ENCODE results near the gene THAP11.

THAP11 gene

GRCh38 chr16:67882374-67883145 is 40.4 kb downstream of the THAP11 start:
- Histone ChIP-seq H3K27ac (replicated peaks) (no peak overlapping the region), H3K27me3 (ENCODE audit: insufficient read depth, poor library complexity, severe bottlenecking) (no peaks in the 10 kb centered on the region), H3K4me3 (replicated peaks; ENCODE audit: insufficient read depth, low read length) (no peak overlapping the region)
- no peak for TF ChIP-seq POLR2AphosphoS5 (IDR thresholded peaks at IDR 0.05; ENCODE audit: low read depth)
- TF ChIP-seq SPI1 (IDR thresholded peaks at IDR 0.05; ENCODE audit: borderline replicate concordance, low read depth) = no peak
- TF ChIP-seq, protein P1, sequence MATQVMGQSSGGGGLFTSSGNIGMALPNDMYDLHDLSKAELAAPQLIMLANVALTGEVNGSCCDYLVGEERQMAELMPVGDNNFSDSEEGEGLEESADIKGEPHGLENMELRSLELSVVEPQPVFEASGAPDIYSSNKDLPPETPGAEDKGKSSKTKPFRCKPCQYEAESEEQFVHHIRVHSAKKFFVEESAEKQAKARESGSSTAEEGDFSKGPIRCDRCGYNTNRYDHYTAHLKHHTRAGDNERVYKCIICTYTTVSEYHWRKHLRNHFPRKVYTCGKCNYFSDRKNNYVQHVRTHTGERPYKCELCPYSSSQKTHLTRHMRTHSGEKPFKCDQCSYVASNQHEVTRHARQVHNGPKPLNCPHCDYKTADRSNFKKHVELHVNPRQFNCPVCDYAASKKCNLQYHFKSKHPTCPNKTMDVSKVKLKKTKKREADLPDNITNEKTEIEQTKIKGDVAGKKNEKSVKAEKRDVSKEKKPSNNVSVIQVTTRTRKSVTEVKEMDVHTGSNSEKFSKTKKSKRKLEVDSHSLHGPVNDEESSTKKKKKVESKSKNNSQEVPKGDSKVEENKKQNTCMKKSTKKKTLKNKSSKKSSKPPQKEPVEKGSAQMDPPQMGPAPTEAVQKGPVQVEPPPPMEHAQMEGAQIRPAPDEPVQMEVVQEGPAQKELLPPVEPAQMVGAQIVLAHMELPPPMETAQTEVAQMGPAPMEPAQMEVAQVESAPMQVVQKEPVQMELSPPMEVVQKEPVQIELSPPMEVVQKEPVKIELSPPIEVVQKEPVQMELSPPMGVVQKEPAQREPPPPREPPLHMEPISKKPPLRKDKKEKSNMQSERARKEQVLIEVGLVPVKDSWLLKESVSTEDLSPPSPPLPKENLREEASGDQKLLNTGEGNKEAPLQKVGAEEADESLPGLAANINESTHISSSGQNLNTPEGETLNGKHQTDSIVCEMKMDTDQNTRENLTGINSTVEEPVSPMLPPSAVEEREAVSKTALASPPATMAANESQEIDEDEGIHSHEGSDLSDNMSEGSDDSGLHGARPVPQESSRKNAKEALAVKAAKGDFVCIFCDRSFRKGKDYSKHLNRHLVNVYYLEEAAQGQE (IDR thresholded peaks at IDR 0.05; ENCODE audit: insufficient replicate concordance, low read depth) = no peak
- TF ChIP-seq GABPA (IDR thresholded peaks at IDR 0.05; ENCODE audit: low read depth) = no peak
- TF ChIP-seq CTCF (IDR thresholded peaks at IDR 0.05; ENCODE audit: insufficient read depth, low read length) = no peak
- DNase-seq (ENCODE audit: low read depth in 1 of 2, low spot score in 1 of 2) = no peak

- peak in 1 of 2 experiments; percentile 31 for DNase-seq (ENCODE audit: low read depth in 1 of 2, low spot score in 1 of 2)
- TF ChIP-seq, protein P1 (IDR thresholded peaks at IDR 0.05; ENCODE audit: insufficient replicate concordance, low read depth) = no peak
- TF ChIP-seq SPI1 (IDR thresholded peaks at IDR 0.05; ENCODE audit: borderline replicate concordance, low read depth) (no peak), CTCF (IDR thresholded peaks at IDR 0.05; ENCODE audit: insufficient read depth, low read length) (no peak), POLR2AphosphoS5 (IDR thresholded peaks at IDR 0.05; ENCODE audit: low read depth) (no peak), GABPA (IDR thresholded peaks at IDR 0.05; ENCODE audit: low read depth) (no peak)
- no peaks in the 10 kb centered on the region for H3K27me3 ChIP-seq (ENCODE audit: insufficient read depth, poor library complexity, severe bottlenecking)
- H3K27ac ChIP-seq (replicated peaks) = no peak overlapping the region
- no peak overlapping the region for H3K4me3 ChIP-seq (replicated peaks; ENCODE audit: insufficient read depth, low read length)
These were observed 41.2 kb downstream of the THAP11 start for GRCh38 chr16:67883146-67883871.

DNA sequence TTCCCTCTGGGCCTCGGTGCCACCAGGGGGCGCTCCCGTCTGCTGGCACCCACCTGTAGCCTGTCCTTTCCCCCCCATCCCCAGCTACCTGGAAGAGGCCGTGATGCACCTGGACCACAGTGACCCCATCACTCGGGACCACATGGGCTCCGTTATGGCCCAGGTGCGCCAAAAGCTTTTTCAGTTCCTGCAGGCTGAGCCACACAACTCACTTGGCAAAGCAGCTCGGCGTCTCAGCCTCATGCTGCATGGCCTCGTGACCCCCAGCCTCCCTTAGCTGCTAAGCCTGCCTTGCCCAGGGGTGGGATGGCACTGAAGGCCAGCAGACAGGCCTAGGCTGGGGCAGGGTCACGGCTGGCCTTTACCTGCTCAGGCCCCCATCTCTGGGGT is 41.7 kb downstream of the THAP11 start:
- DNase-seq (ENCODE audit: low read depth in 1 of 2, low spot score in 1 of 2) = peak in 1 of 2 experiments; percentile 52
- TF ChIP-seq SPI1 (IDR thresholded peaks at IDR 0.05; ENCODE audit: borderline replicate concordance, low read depth) = no peak
- TF ChIP-seq CTCF (IDR thresholded peaks at IDR 0.05; ENCODE audit: insufficient read depth, low read length) = peak; percentile 94
- TF ChIP-seq, protein P1 (IDR thresholded peaks at IDR 0.05; ENCODE audit: insufficient replicate concordance, low read depth) = no peak
- TF ChIP-seq POLR2AphosphoS5 (IDR thresholded peaks at IDR 0.05; ENCODE audit: low read depth) = no peak
- no peak for TF ChIP-seq GABPA (IDR thresholded peaks at IDR 0.05; ENCODE audit: low read depth)
- Histone ChIP-seq H3K27ac (replicated peaks) (no peak overlapping the region), H3K4me3 (replicated peaks; ENCODE audit: insufficient read depth, low read length) (no peak overlapping the region), H3K27me3 (ENCODE audit: insufficient read depth, poor library complexity, severe bottlenecking) (no peaks in the 10 kb centered on the region)

All from HL-60 (cell line).